ENCODE measurements around the gene DOK6. TPM values are rescaled to one million over a fixed set of nuclear protein-coding genes. Genes with fewer than 3 reads are reported as not detected.

Gene DOK6
- total and polyA plus RNA-seq, 9 of the 15 experiments (the other 6 are each of a cell fraction or from before 2014, with no cell fraction given): not detected

GRCh38 chr18:69876490-69876889, 475.8 kb downstream of the DOK6 start:
- no peak overlapping the region for H2AFZ ChIP-seq (ENCODE audit: low read depth, low read length)
- intact Hi-C loops (cut with micrococcal nuclease): no loop called here

More at GRCh38 chr18:69876490-69876889, 475.8 kb downstream of the DOK6 start:
- Histone ChIP-seq H3K27me3 (ENCODE audit: control insufficient read depth in 2 of 2, insufficient read depth in 2 of 2, low read length in 2 of 2) (no peaks in the 10 kb centered on the region), H3K79me2 (ENCODE audit: control insufficient read depth, insufficient read depth, low read length) (no peaks in the 10 kb centered on the region), H3K27ac (ENCODE audit: extremely low read depth, low read depth, low read length) (no peak overlapping the region), H3K4me1 (replicated peaks in 1 of 2; ENCODE audit: control insufficient read depth in 2 of 2, insufficient read depth in 2 of 2, low read length in 2 of 2) (no peaks in the 10 kb centered on the region), H3K4me2 (ENCODE audit: insufficient read depth, low read length) (no peak overlapping the region), H3K9ac (ENCODE audit: insufficient read depth in 1 of 2, low read depth in 2 of 2, low read length in 2 of 2) (no peak overlapping the region), H3K4me3 (no peak overlapping the region), H3K9me3 (replicated peaks; ENCODE audit: control insufficient read depth, insufficient read depth, low read depth, low read length) (no peaks in the 10 kb centered on the region), H3K9me1 (ENCODE audit: control insufficient read depth, insufficient read depth, low read length) (no peaks in the 10 kb centered on the region), H4K20me1 (replicated peaks; ENCODE audit: control insufficient read depth, insufficient read depth, low read length) (no peaks in the 10 kb centered on the region), H3K36me3 (ENCODE audit: control insufficient read depth, insufficient read depth, low read length) (no peaks in the 10 kb centered on the region)
- FAIRE-seq (no peak), DNase-seq (ENCODE audit: extremely low read depth in 1 of 4, low spot score in 3 of 4) (no peak), ATAC-seq (no peak)
- in situ Hi-C loops (cut with MboI): no loop called here
- no TSS peak for BruUV-seq (replicated peaks)
- POLR2A ChIA-PET: no interaction called here
- no CpG with 5 or more reads among the region's 3 CpGs for WGBS (ENCODE audit: insufficient coverage, low coverage, missing lambda C conversion rate)
- TF ChIP-seq ZNF239 (CRISPR knock-in tag; IDR thresholded peaks at IDR 0.05) (no peak), NKRF (IDR thresholded peaks at IDR 0.05; ENCODE audit: borderline replicate concordance) (no peak), CLOCK (CRISPR knock-in tag; IDR thresholded peaks at IDR 0.05; ENCODE audit: borderline replicate concordance) (no peak), C11orf30 (IDR thresholded peaks at IDR 0.05; ENCODE audit: low read depth) (no peak), EWSR1 (IDR thresholded peaks at IDR 0.05; ENCODE audit: borderline replicate concordance, low read depth, partially characterized antibody) (no peak), CBX8 (IDR thresholded peaks at IDR 0.05; ENCODE audit: borderline replicate concordance, extremely low read depth, low read depth, low read length, poor library complexity, severe bottlenecking) (no peak)
- CTCF ChIA-PET (ENCODE audit: low intra/inter-chr PET ratio): no interaction called here
